ENCODE measurements around the gene FXYD1. TPM values are rescaled to one million over a fixed set of nuclear protein-coding genes. Genes with fewer than 3 reads are reported as not detected.

Gene FXYD1
- not detected for total RNA-seq (ENCODE audit: unreplicated experiment)
- long read RNA-seq: 0 reads

DNA sequence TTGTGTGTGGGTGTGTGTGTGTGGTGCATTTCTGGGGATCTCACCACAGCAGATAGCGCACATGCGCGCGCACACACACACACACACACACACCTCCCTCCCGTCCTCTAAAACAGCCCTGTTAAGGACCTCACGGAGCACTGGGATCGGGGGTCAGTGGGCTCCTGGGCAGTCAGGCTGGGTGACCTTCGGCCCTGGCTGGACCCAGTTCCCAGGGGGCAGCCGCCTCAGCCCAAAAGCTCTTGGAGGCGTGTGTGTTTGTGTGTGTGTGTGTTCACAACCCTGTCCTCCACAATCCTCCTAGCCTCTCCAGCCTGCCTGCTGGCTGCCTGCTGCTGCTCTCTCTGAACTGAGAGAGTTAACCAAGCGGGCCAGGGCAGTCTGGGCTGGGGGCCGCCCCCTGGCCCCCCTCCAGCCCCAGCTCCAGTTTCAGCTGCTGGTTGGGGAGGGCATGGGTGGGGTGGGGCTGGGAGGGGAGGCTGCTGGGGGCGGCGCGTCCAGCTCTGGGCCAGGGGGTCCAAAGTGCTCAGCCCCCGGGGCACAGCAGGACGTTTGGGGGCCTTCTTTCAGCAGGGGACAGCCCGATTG is at the start of gene FXYD1:
Gene FXYD1, plus strand, starts transcription at position 520 of the 588 bp plus-strand sequence. CDS start 1,256 bp downstream, outside the sequence.
- peaks cover 4% of the 10 kb centered on the region for H3K36me3 Mint-ChIP-seq (ENCODE audit: low read depth, unreplicated experiment)
- H3K4me3 Mint-ChIP-seq (ENCODE audit: unreplicated experiment): no peak within 1 kb of the TSS
- H3K4me1 Mint-ChIP-seq (ENCODE audit: unreplicated experiment): peaks cover 8% of the 10 kb centered on the region

DNA sequence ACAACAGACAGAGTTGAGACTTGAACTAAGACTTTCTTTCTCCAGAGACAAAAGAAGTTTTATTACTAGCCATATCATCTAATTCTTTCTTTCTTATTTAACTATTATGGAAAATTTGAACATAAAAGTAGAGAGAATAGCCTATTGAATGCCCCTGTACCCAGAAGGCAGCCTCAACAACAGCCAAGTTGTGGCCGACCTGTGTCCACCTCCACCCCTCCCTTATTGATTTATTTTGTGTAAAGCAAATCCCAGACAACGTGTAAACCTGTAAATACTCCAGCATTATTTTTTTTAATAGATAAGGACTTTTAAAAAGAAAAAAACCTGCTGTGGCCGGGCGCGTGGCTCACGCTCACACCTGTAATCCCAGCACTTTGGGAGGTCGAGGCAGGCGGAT is 49.1 kb upstream of the FXYD1 start:
- TF ChIP-seq, protein P1, sequence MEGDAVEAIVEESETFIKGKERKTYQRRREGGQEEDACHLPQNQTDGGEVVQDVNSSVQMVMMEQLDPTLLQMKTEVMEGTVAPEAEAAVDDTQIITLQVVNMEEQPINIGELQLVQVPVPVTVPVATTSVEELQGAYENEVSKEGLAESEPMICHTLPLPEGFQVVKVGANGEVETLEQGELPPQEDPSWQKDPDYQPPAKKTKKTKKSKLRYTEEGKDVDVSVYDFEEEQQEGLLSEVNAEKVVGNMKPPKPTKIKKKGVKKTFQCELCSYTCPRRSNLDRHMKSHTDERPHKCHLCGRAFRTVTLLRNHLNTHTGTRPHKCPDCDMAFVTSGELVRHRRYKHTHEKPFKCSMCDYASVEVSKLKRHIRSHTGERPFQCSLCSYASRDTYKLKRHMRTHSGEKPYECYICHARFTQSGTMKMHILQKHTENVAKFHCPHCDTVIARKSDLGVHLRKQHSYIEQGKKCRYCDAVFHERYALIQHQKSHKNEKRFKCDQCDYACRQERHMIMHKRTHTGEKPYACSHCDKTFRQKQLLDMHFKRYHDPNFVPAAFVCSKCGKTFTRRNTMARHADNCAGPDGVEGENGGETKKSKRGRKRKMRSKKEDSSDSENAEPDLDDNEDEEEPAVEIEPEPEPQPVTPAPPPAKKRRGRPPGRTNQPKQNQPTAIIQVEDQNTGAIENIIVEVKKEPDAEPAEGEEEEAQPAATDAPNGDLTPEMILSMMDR (IDR thresholded peaks at IDR 0.05; ENCODE audit: unreplicated experiment): no peak
- H3K4me1 Mint-ChIP-seq (ENCODE audit: unreplicated experiment): no peaks in the 10 kb centered on the region
- H3K36me3 Mint-ChIP-seq (ENCODE audit: low read depth, unreplicated experiment): no peaks in the 10 kb centered on the region

More for the DNA sequence above, at the start of gene FXYD1:
- DNase-seq (ENCODE audit: low spot score): no peak
- peaks cover 11% of the 10 kb centered on the region for H3K27me3 Mint-ChIP-seq (ENCODE audit: unreplicated experiment)
- H3K27ac Mint-ChIP-seq (ENCODE audit: unreplicated experiment): no peak within 1 kb of the TSS
- no peaks in the 10 kb centered on the region for H3K9me3 Mint-ChIP-seq (ENCODE audit: unreplicated experiment)
- TF ChIP-seq, protein P1 (IDR thresholded peaks at IDR 0.05; ENCODE audit: unreplicated experiment): no peak

DNA sequence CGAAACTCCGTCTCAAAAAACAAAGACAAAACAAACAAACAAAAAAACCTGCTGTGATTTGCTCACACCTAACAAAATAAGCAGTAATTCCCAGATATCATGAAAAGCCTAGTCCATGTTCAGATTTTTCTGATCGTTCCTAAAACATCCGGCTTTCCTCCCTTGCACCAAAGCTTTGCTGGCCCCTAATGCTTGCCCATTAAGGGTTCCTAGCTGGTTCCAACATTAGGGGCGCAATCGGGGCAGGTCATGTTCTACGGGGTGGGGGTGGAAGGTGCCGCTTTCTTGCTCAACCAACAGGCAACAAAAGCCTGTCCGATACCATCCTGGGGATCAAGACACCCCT is 48.5 kb upstream of the FXYD1 start:
- TF ChIP-seq, protein P1 (IDR thresholded peaks at IDR 0.05; ENCODE audit: unreplicated experiment): no peak
- Mint-ChIP-seq H3K9me3 (ENCODE audit: unreplicated experiment) (no peaks in the 10 kb centered on the region), H3K27me3 (ENCODE audit: unreplicated experiment) (peaks cover 6% of the 10 kb centered on the region), H3K27ac (ENCODE audit: unreplicated experiment) (no peak overlapping the region), H3K4me1 (ENCODE audit: unreplicated experiment) (no peaks in the 10 kb centered on the region), H3K36me3 (ENCODE audit: low read depth, unreplicated experiment) (no peaks in the 10 kb centered on the region), H3K4me3 (ENCODE audit: unreplicated experiment) (no peak overlapping the region)
- no peak for DNase-seq (ENCODE audit: low spot score)

More for the DNA sequence above, 49.1 kb upstream of the FXYD1 start:
- Mint-ChIP-seq H3K27ac (ENCODE audit: unreplicated experiment) (no peak overlapping the region), H3K27me3 (ENCODE audit: unreplicated experiment) (peaks cover 5% of the 10 kb centered on the region), H3K4me3 (ENCODE audit: unreplicated experiment) (no peak overlapping the region), H3K9me3 (ENCODE audit: unreplicated experiment) (no peaks in the 10 kb centered on the region)
- no peak for DNase-seq (ENCODE audit: low spot score)

DNA sequence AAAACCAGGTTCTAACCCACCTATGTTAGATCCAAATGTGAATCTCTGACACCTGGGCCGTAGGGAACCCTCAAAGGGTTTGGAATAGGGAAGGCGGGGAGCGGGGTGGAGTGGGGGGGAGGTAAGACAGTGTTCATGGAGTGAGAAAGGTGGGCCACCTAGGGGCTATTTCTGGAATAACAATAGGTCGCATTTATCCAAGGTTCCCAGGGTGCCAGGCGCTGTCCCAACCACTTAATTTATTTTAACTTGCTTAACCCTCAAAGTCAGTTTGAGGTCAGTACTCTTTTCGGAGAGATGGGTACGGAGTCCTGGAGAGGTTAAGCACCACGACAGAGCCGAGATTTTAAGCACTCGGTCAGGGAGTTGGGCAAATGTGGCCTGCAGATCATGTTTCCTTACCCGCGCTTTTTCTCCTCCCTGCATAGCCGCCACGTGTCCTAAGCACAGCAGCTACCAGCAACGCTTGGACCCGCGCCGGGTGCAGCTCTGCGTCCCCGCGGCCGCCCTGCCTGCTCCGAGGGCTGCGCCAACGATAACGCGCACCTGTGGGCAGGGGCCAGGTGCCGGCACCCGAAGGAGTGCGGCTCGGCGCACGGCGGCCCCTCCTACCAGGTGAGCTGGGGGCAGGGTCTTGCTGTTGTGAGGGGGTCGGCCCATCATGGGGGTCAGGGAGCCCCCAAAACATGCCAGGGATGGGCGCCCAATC is 48.0 kb upstream of the FXYD1 start:
- TF ChIP-seq, protein P1 (IDR thresholded peaks at IDR 0.05; ENCODE audit: unreplicated experiment): peak; percentile 76
- peaks cover 9% of the 10 kb centered on the region for H3K27me3 Mint-ChIP-seq (ENCODE audit: unreplicated experiment)
- no peaks in the 10 kb centered on the region for H3K36me3 Mint-ChIP-seq (ENCODE audit: low read depth, unreplicated experiment)
- H3K9me3 Mint-ChIP-seq (ENCODE audit: unreplicated experiment): no peaks in the 10 kb centered on the region
- no peak overlapping the region for H3K27ac Mint-ChIP-seq (ENCODE audit: unreplicated experiment)
- no peak overlapping the region for H3K4me3 Mint-ChIP-seq (ENCODE audit: unreplicated experiment)
- peak; percentile 60 for DNase-seq (ENCODE audit: low spot score)
- H3K4me1 Mint-ChIP-seq (ENCODE audit: unreplicated experiment): no peaks in the 10 kb centered on the region

DNA sequence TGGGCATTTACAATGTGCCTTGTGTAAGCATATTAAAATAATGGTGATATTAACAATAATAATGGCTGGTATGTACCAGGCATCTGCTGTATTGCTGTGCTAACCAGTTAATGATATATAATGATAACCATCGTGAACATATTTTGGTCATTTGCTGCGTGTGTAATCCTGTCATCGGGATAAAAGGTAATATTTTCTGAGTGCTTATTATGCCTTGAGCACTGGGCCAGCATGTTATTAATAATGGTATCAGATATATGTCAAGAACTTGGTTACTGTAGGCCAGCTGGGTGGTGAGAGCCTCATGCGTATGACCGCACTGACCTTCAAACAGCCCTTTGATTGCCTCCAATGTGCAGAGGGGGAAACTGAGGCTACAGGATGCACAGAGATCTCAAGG is 45.2 kb upstream of the FXYD1 start:
- no peaks in the 10 kb centered on the region for H3K9me3 Mint-ChIP-seq (ENCODE audit: unreplicated experiment)
- H3K36me3 Mint-ChIP-seq (ENCODE audit: low read depth, unreplicated experiment): no peaks in the 10 kb centered on the region
- peaks cover 9% of the 10 kb centered on the region for H3K27me3 Mint-ChIP-seq (ENCODE audit: unreplicated experiment)
- no peak for DNase-seq (ENCODE audit: low spot score)
- TF ChIP-seq, protein P1 (IDR thresholded peaks at IDR 0.05; ENCODE audit: unreplicated experiment): no peak
- no peak overlapping the region for H3K27ac Mint-ChIP-seq (ENCODE audit: unreplicated experiment)
- no peaks in the 10 kb centered on the region for H3K4me1 Mint-ChIP-seq (ENCODE audit: unreplicated experiment)
- no peak overlapping the region for H3K4me3 Mint-ChIP-seq (ENCODE audit: unreplicated experiment)
